NCI-H82 (cell line): ENCODE data around the gene EI24.

Experiments
- DNase-seq: peaks from one replicate; lab custom pipeline; 2025; lab: John Stamatoyannopoulos, UW

The EI24 gene

DNA sequence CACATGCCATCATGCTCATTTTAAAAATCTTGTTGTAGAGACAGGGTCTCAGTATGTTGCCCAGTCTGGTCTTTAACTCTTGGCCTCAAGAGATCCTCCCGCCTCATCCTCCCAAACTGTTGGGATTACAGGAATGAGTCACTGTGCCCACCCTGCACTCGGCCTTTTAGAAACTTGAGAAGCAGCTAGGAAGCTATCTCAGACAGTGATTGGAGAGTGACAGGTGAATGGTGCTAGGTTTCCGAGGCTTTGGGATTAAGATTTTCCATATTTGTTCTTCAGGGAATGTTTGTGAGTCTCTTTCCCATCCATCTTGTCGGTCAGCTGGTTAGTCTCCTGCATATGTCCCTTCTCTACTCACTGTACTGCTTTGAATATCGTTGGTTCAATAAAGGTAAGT lies 10.5 kb downstream of the EI24 start:
- DNase-seq = no peak

DNA sequence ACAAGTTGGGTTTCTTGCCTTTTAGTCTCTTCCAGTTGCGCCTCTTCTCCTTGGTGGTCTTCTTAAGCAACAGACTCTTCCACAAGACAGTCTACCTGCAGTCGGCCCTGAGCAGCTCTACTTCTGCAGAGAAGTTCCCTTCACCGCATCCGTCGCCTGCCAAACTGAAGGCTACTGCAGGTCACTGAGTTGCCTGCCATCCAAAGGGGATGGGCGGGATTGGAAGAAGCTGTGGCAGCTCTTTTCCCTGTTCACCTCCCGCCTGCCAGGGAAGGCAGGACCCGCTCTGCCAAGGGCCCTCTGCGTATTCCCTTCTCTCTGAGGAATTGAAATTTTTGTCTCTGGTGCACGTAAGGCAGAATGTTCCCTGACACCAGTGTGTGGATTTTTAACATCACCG lies 14.2 kb downstream of the EI24 start:
- DNase-seq = no peak

DNA sequence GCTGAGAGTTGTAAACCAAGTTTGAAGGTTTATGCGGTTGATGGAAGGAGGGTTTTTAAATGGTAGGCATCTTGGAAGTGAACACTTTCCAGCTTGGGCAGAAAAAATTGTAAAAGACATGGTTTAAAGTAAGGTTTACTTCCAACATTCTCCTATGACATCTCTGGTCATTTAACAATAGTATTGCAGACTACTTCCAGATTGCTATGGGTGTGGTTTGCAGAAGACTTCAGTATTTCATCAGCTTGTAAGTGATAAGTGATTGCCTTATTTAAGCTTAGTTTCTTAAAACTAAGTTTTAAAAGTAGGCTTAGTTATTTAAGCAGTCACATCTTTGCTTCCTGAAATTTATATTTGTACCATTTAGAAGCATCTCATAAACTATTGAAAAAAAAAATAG lies 16.2 kb downstream of the EI24 start:
- DNase-seq = no peak

DNA sequence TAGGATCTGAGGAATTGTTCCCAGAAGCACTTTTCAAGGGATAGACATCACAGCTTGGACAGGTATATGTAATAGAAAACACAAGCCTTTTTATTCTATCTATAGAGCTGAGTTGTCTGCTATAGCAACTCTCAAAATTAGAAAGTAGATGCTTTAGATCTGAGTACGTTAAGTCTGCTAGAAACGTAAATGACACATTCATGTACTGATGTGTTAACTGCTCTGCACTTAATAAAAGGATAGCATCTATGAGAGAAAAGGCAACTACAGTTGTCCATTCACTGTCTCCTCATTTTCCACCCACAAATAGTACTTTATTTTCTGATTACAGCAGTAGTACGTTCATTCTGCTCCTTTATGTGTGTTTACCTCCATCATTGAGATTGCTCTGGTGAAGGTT lies 17.3 kb downstream of the EI24 start:
- DNase-seq = no peak

DNA sequence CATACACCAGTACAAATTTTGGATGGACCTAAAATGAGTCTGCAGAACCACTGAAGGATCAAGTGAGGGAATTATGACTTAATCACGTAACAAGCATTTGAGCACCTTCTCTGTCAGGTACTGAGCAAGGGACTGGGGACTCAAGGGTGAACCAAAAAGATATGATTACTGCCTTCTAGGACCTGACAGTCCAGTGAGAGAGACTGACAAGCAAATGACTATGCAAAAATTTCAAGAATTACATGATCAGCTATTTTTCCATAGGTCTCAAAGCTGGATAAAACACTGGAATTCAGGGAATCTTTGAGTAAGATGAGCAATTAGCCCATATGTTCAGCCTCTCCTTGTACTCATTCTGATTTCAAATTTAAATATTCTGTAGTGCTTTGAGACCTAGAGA lies 18.2 kb downstream of the EI24 start:
- DNase-seq = no peak

DNA sequence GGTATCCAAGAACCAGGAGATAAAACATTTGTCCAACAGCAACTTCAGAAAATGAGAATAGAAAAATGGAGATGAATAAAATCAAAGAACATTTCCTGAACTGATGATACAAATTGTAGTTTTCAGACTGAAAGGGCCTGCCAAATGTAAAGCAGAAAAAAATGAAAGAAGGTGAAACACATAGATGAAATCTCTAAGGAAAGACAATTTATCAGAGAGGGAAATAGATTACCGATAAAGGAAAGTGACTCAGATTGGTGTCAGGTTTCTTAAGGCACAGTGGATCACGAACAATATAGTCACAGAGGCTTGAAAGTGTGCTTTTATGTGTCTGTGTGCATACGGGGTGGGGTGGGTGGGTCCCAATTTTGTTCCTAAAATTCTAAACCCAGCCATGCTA lies 19.2 kb downstream of the EI24 start:
- DNase-seq = peak; percentile 23

DNA sequence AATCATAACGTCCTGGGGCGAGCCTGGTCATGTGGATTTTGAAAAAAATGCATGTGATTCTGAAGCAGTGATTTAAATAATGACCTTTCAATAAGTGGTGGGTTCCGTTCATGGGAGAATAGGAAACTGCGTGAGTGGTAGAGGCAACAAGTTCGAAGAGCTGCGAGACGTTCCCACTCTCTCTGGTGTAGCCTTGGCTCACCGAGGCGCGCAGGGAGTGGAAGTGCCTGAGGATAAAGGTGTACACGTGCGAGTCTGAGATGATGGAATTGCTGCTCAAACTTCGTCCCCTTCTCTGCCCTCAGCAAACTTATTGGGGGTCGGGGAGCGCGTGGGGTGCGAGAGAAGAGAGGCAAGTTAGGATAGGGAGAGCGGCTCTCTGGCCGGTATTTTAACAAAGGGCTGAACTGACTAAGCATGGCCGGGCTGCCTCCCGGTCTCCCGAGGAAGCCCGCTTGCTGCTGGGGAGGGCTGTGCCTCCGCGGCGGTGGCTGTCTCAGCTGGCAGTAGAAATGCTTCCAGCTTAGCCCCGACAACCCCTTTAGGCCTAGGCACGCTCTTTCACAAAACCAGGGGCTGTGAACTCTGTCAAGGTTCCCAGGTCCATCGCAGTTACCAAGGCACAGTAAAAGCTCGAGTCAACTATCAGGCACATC lies 22.5 kb downstream of the EI24 start:
- DNase-seq = peak; percentile 58

DNA sequence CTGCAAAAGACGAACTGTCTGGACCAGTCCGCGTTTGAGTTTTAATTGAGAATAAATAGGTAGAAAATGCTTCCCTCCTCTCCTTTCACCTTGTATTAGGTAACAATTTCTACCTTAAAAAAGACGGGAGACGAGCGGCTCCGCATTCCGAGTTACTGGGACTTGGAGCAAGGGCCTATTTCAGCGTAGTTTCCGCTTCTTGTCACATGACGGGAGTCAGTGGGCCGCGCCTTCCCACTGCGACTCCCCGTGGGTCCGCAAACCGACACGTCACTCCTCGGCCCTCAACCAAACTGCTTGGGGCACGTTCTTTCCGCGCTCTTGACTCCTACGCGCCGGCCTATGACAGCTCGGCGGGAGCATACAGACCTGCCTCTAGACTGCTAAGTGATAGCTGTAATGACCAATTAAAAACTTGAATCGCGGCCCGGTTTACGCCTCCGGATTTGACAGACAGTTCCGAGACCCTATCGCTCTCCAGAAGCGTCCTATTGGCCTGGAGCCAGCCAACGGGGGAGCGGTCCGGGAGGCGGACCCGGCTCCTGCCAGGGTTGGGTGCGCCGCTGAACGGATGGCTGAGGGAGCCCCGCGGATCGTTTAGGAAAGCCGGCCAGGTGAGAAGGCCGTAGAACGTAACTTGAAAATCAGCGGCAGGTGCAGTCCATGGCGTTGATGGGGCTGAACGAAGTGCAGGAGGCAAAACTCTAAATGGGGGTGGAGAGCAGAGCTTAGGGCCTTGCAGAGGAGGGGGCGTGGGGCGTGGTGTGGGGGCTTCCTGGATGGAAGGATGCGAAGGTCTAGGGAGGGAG lies 23.2 kb downstream of the EI24 start, which contains the start of gene STT3A:
Gene STT3A, plus strand, starts transcription at position 548 of the 809 bp plus-strand sequence. CDS start 3,064 bp downstream, outside the sequence.
- DNase-seq = peak; percentile 99

DNA sequence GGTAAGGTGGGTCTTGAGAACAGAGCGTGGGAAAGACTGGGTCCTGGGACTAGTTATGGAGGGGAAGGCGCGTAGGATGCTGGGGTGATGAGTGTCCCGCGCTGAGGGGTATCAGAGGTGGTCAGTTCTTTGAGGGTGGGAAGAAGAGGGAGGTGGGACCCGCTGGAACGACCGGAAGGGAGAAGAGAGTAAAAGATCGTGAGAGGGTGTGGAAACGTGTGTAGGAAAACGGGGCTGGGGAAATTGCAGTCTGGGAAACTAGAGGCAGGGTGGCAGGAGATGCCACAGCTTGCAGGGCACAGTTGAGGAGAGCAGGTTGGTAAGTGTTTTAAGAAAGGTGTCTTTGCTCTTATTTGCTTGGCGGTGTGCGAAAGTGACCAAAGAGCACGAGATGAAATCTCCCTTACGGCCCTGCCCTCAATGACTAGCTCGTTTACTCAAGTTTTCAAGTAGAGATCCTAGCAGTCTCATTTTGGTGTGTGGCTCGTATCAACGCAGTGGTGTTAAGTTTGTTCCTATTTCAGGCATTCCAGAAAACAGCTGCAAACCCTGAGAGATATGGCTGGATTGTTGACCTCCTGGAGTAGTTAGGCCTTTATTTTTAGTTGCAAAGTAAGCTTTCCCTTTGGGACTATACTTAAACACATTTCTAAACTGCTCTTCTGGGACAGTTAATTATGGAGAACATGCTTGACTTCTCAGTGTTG lies 24.0 kb downstream of the EI24 start:
- peak; percentile 76 for DNase-seq

DNA sequence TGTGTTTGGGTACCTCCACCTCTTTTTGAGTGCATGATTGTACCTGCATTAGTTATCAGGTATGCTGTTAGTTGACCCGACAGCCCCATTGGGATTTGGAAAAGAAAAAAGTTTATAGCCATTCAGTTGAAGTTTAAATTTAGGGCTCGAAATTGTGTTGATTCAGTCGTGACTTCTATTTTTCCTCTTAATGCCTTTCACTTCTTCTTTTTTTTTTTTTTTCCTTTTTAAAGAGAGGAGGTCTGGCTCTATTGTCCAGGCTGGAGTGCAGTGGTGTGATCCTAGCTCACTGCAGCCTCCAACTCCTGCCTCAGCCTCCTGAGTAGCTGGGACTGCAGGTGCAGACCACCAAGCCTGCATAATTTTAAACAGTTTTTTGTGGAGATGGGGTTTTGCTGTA lies 25.7 kb downstream of the EI24 start:
- no peak for DNase-seq

DNA sequence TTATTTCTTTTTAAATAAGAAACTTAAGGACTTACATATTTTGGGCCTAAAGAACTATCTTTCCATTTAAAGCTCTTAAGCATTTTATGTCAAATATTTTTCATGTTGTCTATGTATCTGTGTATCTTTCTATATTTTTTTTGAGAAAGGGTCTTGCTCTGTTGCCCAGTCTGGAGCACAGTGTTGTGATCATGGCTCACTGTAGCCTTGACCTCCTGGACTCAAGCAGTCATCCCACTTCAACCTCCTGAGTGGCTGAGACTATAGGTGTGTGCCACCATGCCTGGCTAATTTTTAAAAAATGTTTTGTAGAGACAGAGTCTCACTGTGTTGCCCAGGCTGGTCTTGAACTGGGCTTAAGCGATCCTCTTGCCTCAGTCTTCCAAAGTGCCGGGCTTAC lies 31.4 kb downstream of the EI24 start:
- no peak for DNase-seq

DNA sequence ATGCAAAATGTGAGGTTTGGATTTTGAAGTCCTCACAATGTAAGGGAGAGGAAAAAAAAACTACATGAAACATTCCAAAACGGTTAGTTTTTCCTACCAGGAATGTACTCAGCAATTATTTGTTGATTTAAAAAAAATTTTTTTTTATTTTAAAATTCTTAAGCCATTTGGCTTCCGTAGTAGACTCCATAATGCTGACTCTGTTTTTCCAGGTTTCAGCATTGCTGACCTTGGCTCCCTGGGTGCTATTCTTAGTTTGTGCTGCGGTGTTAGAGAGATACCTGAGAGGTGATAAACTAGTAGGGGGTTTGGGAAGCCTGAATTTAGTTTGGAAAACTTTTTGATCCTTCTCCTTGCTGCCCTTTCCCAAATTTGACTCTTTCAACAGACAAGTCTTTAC lies 33.9 kb downstream of the EI24 start:
- DNase-seq = no peak

DNA sequence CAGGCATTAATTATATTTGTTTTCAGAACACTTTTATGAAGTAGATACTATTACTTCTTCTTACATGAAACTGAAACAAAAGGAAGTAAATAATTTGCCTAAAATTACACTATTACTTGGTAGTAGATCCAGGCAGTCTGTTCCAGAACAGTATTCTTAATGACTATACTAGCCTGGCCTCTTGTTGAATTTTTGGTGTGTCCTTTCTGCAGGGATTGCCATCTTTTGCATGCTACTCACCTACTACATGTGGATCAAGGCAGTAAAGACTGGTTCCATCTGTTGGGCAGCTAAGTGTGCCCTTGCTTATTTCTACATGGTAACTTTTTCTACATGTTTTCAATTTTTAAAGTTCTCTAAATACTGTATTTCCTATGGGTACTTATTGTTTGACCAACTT lies 36.1 kb downstream of the EI24 start:
- no peak for DNase-seq

DNA sequence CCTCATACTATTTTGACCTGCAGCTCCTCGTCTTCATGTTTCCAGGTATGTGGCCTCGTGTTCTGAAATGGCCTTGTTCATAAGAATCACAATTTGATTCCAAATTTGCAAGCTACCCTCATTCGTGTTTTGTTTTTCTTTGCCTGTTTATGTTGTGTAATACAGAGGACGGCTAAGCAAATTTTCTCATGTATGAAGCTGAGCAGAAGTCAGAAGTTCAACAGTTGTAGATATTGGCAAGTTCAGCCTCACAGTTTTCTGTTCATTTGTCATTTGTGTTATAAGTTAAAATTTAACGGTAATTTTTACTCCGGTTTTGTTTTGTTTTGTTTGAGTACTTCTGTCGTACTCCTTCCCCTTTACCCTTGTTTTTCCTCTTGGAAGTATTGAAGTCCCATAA lies 40.3 kb downstream of the EI24 start:
- no peak for DNase-seq

DNA sequence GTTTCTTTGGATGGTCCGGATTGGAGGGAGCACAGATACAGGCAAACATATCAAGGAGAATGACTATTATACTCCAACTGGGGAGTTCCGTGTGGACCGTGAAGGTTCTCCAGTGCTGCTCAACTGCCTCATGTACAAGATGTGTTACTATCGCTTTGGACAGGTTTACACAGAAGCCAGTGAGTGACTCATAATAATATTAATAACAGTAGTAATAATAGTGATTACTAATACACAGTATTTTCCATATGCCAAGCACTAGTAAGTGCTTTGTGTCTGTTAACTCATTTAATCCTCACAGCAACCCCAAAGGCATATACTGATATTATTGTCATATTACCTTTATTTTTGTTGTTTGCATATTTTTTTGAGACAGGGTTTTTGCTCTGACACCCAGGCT lies 49.1 kb downstream of the EI24 start:
- no peak for DNase-seq

DNA sequence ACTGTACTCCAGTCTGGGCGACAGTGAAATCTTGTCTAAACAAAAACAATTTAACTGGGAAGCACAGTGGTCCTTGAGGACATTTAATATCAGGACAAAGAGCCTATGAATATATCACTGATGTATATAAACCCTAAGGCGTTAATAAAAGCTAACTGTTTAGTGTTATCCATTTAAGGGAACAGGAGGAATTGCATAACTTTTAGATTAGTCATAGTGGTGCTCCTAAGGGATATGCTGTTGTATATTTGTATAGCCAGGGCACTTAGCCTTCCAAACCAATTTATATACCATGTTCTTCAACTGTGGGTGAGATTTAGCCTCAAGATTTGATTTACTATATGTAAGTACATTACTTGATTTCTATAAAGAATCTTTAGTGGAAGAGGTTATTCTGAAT lies 52.7 kb downstream of the EI24 start:
- no peak for DNase-seq

DNA sequence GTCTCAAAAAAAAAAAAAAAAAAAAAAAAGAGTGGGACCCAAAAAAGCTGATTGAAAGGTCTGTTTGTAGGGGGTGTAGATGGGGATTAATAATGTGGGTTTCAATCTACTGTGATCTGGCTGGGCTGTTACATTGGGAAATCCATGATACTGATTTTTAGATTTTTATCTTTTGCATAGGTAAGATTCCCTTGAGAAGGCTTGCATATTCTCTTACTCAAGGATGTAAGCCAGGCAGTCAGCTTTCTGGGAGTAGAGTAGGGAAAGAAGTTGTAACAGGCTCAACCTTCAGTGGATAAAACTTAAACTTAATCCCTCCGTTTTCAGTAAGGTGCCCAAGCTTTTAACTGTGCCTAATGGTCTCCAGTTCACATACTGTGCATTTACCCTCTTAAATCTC lies 53.8 kb downstream of the EI24 start:
- DNase-seq = peak; percentile 2

DNA sequence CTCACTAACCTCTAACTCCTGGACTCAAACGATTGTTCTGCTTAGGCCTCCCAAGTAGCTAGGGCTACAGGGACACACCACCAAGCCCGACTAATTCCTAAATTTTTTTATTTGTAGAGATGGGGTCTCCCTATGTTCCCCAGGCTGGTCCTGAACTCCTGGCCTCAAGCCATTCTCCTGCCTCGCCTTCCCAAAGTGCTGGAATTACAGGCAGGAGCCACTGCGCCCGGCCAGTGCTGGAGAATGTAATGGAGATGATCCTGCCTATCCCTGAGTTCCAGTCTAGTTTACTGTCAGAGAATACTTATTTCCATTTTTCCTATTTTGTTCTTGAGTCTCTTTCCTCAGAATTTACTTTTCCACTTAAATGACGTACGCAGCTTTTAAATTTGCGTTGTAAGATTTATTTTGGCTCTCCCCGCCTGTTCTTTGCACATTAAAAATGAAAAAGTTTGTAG lies 55.5 kb downstream of the EI24 start, which contains the start of gene CHEK1:
Gene CHEK1, plus strand, starts transcription at position 408 of the 458 bp plus-strand sequence. CDS start 1,606 bp downstream, outside the sequence.
- DNase-seq = peak; percentile 5

DNA sequence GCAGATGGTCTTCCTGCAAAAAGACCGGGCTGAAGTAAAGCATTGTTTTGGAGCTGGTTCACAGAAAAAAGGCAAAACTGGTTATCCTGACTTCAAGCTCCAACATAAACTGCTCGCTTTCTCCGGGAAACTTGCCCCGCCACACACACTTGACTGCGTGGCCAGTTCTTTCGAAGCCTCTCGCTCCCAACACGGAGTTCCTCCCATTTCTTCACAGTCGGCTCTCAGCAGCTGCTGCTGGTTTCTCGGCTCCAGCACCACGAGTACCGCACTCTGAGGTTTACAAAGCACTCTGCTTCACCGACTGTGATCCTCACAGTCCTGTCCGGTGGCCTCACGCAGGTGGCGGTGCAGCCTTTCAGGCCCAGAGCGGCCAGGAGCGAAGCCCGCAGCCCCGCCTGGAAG lies 56.0 kb downstream of the EI24 start:
- DNase-seq = no peak

DNA sequence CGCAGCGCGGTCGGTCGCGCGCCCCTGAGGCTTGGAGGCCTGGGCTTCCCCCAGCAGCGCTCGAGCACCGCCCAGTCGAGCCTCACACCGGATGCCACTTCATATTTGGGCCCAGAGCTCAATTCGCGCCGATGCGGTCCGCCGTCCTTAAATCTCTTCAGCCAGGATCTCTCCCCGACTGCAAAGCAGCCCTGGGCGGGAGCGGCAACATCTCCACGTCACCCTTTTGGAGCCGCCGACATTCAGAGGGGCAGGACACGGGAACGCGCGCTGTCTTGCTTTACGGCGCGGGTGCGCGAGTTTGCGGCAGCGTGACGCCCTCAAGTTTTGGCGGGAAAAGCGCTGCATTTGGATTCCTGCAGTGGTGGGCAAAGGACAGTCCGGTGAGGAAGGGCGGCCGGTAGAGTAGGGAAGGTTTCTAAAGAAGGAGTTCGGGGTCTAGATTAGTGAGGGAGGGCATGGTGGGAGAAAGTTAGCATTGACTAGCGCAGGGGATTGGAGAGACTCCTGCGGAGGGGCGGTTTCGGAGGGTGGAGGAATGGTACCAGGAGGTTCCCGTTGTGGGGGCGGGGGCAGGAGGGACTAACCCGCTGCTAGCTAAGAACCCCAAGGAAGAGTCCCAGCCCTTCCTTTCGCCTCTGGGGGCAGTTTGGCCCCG lies 56.5 kb downstream of the EI24 start:
- peak; percentile 92 for DNase-seq

DNA sequence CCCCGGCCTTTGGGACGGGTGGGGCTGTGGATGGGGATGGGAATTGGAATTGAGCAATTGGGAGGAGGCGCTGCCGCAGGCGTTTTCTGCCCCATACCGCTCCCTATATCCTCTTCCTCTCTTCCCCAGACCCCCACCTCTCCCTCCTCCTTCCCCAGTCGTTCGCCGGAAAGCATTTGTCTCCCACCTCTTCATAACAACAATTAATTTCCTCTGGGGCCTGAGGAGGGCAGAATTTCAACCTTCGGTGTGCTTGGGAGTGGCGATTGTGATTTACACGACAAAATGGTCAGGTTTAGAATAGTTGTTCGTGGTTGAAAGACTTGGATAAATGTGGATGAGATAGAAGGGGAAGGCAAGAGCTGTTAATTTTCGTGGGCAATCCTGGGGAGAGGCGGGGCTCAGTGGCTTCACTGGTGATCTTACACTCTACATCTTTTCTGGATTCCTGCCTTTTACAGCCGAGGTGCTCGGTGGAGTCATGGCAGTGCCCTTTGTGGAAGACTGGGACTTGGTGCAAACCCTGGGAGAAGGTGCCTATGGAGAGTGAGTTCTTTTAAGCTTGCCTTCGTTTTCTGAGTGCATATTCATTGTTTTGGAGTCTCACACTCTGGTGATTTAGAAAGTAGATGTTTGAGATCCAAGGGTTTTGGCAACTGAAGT lies 57.1 kb downstream of the EI24 start:
- peak; percentile 90 for DNase-seq
